ENCODE results near the gene ARL15. TPM values are rescaled to one million over a fixed set of nuclear protein-coding genes. Genes with fewer than 3 reads are reported as not detected.

Gene ARL15
- total RNA-seq = 10 to 100 TPM; 19.6 to 52.5 (median 30.6) TPM

GRCh38 chr5:54310433-54311175 is at the start of gene ARL15:
TSS of gene ARL15 (minus strand) at chr5:54310573.
- TF ChIP-seq, protein P1, sequence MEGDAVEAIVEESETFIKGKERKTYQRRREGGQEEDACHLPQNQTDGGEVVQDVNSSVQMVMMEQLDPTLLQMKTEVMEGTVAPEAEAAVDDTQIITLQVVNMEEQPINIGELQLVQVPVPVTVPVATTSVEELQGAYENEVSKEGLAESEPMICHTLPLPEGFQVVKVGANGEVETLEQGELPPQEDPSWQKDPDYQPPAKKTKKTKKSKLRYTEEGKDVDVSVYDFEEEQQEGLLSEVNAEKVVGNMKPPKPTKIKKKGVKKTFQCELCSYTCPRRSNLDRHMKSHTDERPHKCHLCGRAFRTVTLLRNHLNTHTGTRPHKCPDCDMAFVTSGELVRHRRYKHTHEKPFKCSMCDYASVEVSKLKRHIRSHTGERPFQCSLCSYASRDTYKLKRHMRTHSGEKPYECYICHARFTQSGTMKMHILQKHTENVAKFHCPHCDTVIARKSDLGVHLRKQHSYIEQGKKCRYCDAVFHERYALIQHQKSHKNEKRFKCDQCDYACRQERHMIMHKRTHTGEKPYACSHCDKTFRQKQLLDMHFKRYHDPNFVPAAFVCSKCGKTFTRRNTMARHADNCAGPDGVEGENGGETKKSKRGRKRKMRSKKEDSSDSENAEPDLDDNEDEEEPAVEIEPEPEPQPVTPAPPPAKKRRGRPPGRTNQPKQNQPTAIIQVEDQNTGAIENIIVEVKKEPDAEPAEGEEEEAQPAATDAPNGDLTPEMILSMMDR (IDR thresholded peaks at IDR 0.05; ENCODE audit: low read depth) = no peak

DNA sequence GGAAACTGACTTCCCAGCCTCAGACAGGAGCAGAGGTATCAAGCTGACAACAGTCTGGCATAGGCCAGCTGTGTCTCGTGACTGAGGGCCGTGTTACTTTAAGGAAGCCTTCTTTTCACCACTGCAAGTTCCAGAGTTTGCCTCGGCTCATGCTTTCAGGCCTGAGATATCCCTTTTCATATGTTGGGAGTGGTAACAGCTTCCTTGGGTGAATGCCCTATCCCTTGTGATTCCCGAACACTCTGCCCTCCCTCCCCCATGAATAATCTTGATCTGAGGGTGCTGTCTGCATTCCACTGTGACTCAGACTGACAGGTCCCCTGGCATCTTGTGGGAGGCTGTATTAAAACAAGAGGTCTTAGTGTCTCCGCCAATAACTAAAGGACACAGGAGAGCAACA is 49.7 kb upstream of the ARL15 start:
- TF ChIP-seq, protein P1 (IDR thresholded peaks at IDR 0.05; ENCODE audit: low read depth) = no peak

- TF ChIP-seq, protein P1 (IDR thresholded peaks at IDR 0.05; ENCODE audit: low read depth) = no peak
Measured at GRCh38 chr5:54357408-54358058, 47.2 kb upstream of the ARL15 start.

- TF ChIP-seq, protein P1 (IDR thresholded peaks at IDR 0.05; ENCODE audit: low read depth) = no peak
Measured at GRCh38 chr5:54347221-54347865, 37.0 kb upstream of the ARL15 start.

DNA sequence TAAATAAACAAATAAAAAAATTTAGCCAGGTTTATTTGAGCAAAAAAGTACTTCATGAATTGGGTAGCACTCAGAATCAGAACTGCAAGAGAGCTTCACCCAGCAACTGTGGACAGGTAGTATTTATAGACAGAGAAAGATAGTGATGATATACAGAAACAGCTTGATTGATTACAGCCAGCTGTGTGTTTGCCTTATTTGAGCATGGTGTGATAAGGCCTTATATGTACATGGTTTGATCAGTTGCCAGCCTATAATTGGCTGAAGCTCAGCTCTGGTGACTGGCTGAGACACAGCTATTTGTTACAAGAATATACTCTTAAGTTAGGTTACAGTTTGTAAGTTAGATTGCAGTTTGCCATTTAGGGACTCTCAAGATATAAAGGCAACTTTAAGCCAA is 34.3 kb upstream of the ARL15 start:
- TF ChIP-seq, protein P1 (IDR thresholded peaks at IDR 0.05; ENCODE audit: low read depth) = no peak

- TF ChIP-seq, protein P1 (IDR thresholded peaks at IDR 0.05; ENCODE audit: low read depth) = no peak
Measured at GRCh38 chr5:54341971-54342370, 31.6 kb upstream of the ARL15 start.

- TF ChIP-seq, protein P1 (IDR thresholded peaks at IDR 0.05; ENCODE audit: low read depth) = no peak
Measured at GRCh38 chr5:54337523-54337922, 27.1 kb upstream of the ARL15 start.
